GM21619 (cell line): ENCODE data around the gene ADGRG1.
"Not testable (repeated sequence)": the region's sequence is repeated elsewhere in the genome, so short reads cannot be mapped to it uniquely, and the experiment has no call there.

Source experiments
- ATAC-seq: cut with Tn5 transposase; IDR thresholded peaks from one replicate; pipeline ENCODE4 v1.9.1; 2021; ENCODE audit not compliant: unreplicated experiment

ADGRG1 gene

DNA sequence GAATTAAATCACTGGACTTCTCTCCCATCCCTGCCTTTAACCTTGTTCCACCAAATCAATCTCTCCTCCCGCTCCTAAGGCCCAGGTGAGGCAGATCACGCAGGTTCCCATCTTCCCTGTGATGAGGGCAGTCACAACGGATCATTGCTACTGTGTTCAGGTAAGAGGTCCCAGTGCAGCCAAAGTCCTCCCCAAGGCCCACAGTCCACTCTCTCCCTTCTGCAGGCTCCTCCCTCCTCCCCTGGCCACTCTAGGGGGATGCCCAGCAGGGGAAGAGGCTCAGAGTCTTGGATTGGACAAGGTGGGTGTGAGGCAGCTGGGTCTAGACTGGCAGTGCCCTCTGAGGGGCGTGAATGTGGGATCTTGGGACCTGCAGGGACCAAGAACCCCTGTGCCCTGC is 37.1 kb downstream of the ADGRG1 start:
- no peak for ATAC-seq

- ATAC-seq: no peak
These were observed 38.1 kb downstream of the ADGRG1 start for GRCh38 chr16:57666353-57667047.

GRCh38 chr16:57667048-57667525 is 38.7 kb downstream of the ADGRG1 start:
- ATAC-seq: no peak

GRCh38 chr16:57667526-57668262 is 39.3 kb downstream of the ADGRG1 start:
- ATAC-seq: no peak

GRCh38 chr16:57668263-57668571 is 39.8 kb downstream of the ADGRG1 start, which contains the start of gene ADGRG3:
ADGRG3 (plus strand) TSS chr16:57668306; CDS start chr16:57668348, 42 bp downstream.
- ATAC-seq: no peak

DNA sequence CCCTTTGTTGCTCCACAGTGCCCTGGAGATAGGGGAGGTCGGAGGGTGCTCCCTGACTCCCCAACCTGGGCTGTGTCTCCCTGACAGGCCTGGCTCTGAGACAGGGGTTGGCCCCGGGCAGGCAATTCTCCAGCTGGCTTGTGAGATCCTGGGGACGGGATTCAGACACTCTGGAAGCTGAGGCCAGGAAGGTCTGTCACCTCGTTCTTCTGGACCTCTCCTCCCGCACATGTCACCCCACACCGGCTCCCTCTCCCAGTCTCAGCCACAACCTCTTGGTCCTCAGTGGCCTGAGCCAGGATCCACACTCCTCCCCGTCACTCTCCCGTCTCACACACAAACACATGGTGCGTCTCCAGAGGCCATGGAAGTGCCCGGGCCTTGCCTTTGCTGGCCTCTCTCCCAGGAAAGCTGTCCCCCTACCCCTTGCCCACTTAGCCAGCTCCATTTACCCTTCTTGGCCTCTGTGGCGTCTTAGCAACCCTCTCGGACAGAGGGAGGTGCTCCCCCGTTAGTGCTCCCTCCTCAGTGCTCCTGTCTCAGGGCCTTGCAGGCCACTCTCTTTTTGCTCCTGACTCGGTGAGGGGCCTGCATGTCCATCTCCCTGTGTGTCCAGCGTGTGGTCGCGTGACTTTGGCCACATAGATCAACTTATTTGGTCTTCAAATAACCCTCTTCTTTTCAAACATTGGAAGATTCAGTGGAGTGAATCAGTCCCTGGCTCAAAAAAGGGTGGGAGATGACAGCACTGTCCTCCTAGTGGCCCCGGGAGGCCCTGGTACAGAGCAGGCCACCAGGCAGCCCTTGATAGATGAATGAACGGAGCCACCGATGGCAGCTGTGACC is 40.4 kb downstream of the ADGRG1 start:
- no peak for ATAC-seq

DNA sequence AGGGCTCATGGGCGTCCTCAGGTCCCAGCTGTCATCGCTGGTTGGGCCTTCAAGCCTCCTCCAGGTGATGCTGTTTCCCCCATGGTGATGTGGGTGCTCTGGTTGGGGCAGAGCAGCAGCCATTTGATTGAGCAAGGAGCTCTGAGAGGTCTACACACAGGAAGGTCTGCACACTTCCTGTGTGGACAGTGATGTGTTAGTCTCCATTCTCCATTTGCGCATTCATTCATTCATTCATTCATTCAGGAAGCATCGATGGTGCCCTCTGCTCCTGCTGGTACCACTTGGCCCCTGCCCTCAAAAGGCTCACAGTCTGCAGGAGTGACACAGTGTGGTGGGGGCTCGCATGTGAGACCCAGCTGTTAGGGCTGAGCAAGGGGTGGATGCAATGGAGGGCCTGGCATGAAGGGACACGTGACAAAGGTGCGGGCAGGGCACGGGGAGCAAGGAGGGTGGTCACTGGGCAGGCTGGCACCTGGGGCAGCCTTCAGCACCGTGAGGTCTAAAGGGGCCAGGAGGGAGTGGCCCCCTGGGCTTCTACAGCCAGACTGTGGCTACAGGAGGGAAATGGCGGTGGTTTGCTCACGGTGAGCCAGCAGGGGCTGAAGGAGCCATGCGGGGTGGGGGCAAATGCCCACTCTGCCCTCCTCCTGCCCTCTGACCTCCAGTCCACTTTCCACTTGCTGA is 41.2 kb downstream of the ADGRG1 start:
- ATAC-seq: no peak

GRCh38 chr16:57670196-57670595 is 41.8 kb downstream of the ADGRG1 start:
- ATAC-seq: no peak

DNA sequence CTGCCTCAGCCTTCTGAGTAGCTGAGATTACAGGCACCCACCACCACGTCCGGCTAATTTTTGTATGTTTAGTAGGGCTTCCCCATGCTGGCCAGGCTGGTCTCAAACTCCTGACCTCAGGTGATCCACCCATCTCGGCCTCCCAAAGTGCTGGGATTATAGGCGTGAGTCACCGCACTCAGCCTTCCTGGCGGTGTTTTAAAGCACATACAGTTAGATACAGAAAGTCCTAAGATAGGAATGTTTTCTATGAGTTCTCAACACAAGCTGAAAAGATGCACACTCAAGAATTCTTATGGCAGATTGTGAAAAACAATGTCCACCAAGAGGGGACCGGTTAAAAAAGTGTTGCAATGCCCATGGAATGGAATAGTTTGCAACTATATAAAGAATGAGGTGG is 43.0 kb downstream of the ADGRG1 start:
- not testable (repeated sequence) for ATAC-seq

DNA sequence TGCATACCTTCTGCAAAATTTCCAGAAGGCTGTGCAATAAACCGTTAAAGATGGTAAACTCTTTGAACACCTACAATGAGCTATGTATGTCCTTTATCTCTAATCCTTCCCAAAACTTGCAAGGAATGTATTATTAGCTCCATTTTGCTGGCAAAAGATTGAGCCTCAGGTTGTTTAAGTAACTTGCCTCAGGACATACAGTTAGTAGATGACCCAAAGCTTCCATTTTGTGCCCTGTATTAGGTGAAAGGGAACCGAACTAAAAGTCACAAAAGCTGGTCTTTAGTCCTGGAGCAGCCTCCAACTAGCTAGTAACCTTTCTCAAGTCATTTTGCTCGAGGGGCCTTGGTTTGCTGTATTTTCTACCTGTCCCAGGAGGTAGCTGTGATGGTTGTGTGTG is 44.0 kb downstream of the ADGRG1 start:
- ATAC-seq: no peak

DNA sequence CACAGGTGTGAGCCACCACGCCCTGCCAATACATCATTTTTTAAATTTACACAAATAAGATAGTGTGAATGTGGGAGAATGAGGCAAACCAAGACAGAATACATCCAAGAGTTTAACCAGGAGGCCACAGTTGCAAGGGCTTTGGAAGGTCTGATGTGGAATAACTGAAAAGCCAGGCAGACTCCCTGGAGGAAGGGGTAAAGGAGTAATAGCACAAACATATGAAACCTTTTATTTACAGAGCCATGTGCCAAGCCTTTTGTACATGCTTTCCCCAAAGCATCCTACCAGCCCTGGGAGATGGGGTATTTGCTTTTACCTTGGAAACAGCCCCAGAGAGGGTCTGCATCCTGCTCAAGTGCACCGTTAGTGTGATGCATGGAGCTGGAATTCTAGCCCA is 44.4 kb downstream of the ADGRG1 start:
- ATAC-seq: no peak

DNA sequence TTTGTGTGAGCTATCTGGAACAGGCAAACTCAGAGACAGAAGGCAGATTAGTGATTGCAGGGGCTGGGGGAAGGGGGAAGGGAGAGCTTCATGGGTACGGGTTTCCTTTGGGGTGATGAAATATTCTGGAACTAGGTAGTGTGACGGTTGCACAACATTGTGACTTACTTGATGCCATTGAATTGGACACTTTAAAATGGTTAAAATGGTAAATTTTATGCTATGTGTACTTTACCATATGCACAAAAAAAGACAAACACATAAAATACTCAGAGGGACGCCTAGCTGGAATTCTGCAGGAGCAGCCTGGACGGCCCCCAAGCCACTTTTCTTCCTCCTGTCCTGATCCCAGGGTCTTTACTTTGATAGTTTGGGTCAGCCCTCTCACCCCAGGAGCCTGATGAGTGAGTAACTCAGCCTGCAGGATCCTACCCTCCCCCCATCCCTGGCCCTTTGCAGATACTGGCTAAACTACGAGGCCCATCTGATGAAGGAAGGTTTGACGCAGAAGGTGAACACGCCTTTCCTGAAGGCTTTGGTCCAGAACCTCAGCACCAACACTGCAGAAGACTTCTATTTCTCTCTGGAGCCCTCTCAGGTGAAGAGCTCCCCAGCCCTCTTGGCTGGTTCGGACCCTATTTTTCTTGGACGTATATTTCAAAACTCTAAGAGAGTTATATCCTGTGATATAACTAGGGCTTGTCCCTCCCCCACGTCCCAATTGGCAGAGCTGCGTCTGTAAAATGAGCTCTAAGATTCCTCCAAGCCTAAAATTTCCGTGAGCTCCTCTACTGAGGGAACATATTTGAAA is 47.5 kb downstream of the ADGRG1 start:
- ATAC-seq: no peak

- ATAC-seq: no peak
These were observed 48.2 kb downstream of the ADGRG1 start for GRCh38 chr16:57676553-57677085.

- ATAC-seq: no peak
These were observed 49.4 kb downstream of the ADGRG1 start for GRCh38 chr16:57677622-57678369.

DNA sequence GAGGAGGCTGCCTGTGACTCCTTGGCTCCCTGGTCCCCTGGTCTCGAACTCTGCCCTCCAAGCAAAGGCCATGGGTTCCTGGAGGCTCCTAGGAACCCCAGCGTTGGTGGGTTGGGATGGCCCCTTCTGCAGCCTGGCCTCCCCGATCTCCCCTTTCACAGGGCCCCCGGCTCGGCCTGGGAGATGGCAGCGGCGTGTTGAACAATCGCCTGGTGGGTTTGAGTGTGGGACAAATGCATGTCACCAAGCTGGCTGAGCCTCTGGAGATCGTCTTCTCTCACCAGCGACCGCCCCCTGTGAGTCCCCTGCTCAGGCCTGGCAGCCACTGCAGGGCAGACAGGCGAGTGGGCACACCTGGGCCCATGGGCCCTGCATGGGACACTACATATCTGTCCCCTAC is 50.6 kb downstream of the ADGRG1 start:
- no peak for ATAC-seq

GRCh38 chr16:57679767-57680482 is 51.5 kb downstream of the ADGRG1 start:
- ATAC-seq: no peak

GRCh38 chr16:57680842-57681375 is 52.5 kb downstream of the ADGRG1 start:
- ATAC-seq: no peak

DNA sequence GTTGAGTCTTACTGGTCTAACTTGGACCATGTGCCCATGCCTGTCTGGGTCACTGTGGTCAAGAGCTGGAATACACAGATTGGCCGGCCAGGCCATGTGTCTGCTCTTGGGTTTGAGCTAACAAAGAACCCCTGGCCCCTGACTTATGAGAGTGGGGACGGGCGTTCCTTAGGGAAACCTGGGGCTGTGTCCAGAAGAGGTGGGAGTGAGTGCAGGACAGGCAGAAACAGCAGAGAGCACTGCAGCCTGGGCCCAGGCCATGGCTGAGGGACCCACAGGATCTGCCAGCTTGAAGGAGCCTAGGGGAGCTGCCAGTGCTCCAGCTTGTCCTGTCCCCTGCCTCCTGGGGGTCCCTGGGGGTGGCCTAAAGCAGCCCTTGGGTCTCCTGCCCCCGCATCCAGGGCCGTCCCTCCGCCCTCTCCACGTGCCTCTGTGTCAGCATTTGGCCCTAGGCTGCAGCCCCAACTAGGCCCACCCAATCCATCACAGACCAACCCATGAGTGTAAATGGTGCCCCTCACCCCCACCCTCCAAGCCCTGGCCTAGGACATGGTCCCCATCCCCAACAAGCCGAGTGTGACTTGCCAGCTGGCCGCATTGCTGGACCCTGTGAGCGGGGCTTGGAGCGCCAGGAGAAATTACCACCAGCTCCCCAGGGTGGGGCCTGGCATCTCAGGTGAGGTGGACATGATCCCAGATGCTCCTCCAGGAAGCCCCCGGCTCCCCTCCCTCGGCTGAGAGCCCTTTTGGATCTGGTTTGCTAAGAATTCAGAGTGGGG is 53.7 kb downstream of the ADGRG1 start:
- no peak for ATAC-seq
